Right lobe of liver (tissue), 6 donors: ENCODE data around the gene TMEM72. TPM values are rescaled to one million over a fixed set of nuclear protein-coding genes. Genes with fewer than 3 reads are reported as not detected.

ENCODE experiments used
- ATAC-seq, 4 donors: fragments of 200-7000 bp; cut with Tn5 transposase; one replicate each; pipeline ENCODE4 v1.9.1; 2020; ENCODE audit warnings: mild to moderate bottlenecking in 4 of 4, moderate library complexity in 4 of 4
- DNase-seq, 3 donors: peaks; one replicate each; pipeline ENCODE4 v3.0.0-alpha.2; 2020
- H3K27ac ChIP-seq, 3 donors: fragments of 200-600 bp; one replicate each; pipeline ENCODE4 v1.8.0; 2022
- H3K27me3 ChIP-seq, 2 donors: fragments of 200-600 bp; one replicate each; pipeline ENCODE4 v1.8.0; 2022
- H3K36me3 ChIP-seq, 4 donors: fragments of 200-600 bp; sonication (generic) in 1 of 4; one replicate each; pipeline versions ENCODE4 v1.5.1 to v1.8.0; 2017 to 2022; ENCODE audit warnings: control low read depth in 1 of 4
- H3K4me1 ChIP-seq, 4 donors: fragments of 200-600 bp; sonication (generic) in 1 of 4; one replicate each; pipeline versions ENCODE4 v1.5.1 to v1.8.0; 2017 to 2022; ENCODE audit warnings: control low read depth in 1 of 4
- H3K4me3 ChIP-seq, 3 donors: fragments of 200-600 bp; one replicate each; pipeline ENCODE4 v1.8.0; 2022
- H3K9me3 ChIP-seq, 4 donors: fragments of 200-600 bp; sonication (generic) in 1 of 4; one replicate each; pipeline versions ENCODE4 v1.5.1 to v1.8.0; 2017 to 2022; ENCODE audit warnings: control low read depth in 1 of 4
- POLR2A ChIP-seq: fragments of 450-650 bp; IDR thresholded peaks from one replicate; pipeline ENCODE4 v1.6.1; 2017; ENCODE audit warnings: antibody characterized with exemption, mild to moderate bottlenecking
- WGBS: methylation state at CpG from one replicate; pipeline ENCODE4 v1.1.6; 2018; ENCODE audit warnings: low coverage, low lambda C conversion rate; ENCODE audit not compliant: insufficient coverage; ENCODE audit errors: missing lambda C conversion rate; 5-methylcytosine and 5-hydroxymethylcytosine counted together
- intact Hi-C, 2 donors: fragments of 100-400 bp; cut with DNase I; formaldehyde crosslinking; loops; one replicate each; pipeline versions ENCODE4 v1.11.2 to v1.14.1; 2022
- total RNA-seq, 6 experiments: library from RNA; depleted of rRNA in 2 of 6; stranded (reverse); fragments of >200 nt in 2 of 6; fragmentation: NEBNext Ultra II Directional in 3 of 6; extraction: Animal tissue kit (Norgen Biotek cat#: 25700) in 3 of 6; gene quantifications; one replicate each; pipeline versions ENCODE4 v1.1.0 to v1.2.4, GENCODE V29; 2016 to 2023
- TF ChIP-seq, protein P1 (sequence below), 4 donors: fragments of 200-600 bp in 3 of 4; fragments of 450-650 bp in 1 of 4; IDR thresholded peaks; one replicate each; pipeline versions ENCODE4 v1.5.1 to v1.8.0; 2016 to 2022; ENCODE audit warnings: antibody characterized with exemption in 4 of 4, mild to moderate bottlenecking in 2 of 4
- donor health status: DM: no; HTN: yes; CAD: no.
- donor health status: DM: no; HTN: no; CAD: no.
- donor health status: DM: no; HTN: no; CAD: no.
- donor health status: DM: no; HTN: yes; CAD: no.
- donor health status: DM: no; HTN: yes; CAD: no.

TMEM72 gene
- total RNA-seq, 6 experiments from 2014 or later, result not detected

- intact Hi-C loops, result no loop called here
- Histone ChIP-seq H3K4me3 (no peak overlapping the region), H3K9me3 (no peaks in the 10 kb centered on the region), H3K27ac (no peak overlapping the region), H3K27me3 (no peaks in the 10 kb centered on the region), H3K36me3 (no peaks in the 10 kb centered on the region), H3K4me1 (peaks cover 0 to 14% (median 0%) of the 10 kb centered on the region in 4 donors)
- TF ChIP-seq POLR2A, result no peak
- TF ChIP-seq, protein P1, sequence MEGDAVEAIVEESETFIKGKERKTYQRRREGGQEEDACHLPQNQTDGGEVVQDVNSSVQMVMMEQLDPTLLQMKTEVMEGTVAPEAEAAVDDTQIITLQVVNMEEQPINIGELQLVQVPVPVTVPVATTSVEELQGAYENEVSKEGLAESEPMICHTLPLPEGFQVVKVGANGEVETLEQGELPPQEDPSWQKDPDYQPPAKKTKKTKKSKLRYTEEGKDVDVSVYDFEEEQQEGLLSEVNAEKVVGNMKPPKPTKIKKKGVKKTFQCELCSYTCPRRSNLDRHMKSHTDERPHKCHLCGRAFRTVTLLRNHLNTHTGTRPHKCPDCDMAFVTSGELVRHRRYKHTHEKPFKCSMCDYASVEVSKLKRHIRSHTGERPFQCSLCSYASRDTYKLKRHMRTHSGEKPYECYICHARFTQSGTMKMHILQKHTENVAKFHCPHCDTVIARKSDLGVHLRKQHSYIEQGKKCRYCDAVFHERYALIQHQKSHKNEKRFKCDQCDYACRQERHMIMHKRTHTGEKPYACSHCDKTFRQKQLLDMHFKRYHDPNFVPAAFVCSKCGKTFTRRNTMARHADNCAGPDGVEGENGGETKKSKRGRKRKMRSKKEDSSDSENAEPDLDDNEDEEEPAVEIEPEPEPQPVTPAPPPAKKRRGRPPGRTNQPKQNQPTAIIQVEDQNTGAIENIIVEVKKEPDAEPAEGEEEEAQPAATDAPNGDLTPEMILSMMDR (IDR thresholded peaks at IDR 0.05), result no peak
- DNase-seq (no peak), ATAC-seq (no peak)
- 61% methylated on average over 11 of the region's 12 CpGs for WGBS
These were observed 2.4 kb downstream of the TMEM72 start for GRCh38 chr10:44913350-44914081.

GRCh38 chr10:44914891-44915290 is 3.8 kb downstream of the TMEM72 start:
- H3K4me3 ChIP-seq, result no peak overlapping the region

DNA sequence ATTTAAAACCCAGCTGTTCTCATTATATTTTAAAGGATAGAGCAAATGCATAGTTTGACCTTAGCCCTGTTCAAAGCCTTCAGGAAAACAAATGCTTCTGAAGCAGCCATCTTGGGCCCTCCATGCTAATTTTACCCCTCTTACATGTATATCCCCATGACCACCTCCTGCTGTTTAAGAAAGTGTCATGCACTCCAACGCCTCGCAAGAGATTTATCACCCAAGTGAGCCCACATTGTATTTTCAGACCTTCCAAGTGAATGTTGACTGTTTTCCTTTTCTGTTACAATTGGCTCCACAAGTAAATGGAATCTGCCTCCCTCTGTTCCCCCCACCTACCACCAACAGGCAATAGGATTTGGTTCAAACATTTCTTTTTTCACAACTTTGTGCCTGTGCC is 5.3 kb downstream of the TMEM72 start:
- Histone ChIP-seq H3K27me3 (no peaks in the 10 kb centered on the region), H3K9me3 (no peaks in the 10 kb centered on the region), H3K27ac (no peak overlapping the region), H3K4me3 (no peak overlapping the region), H3K4me1 (peaks cover 0 to 1% (median 0%) of the 10 kb centered on the region in 4 donors), H3K36me3 (no peaks in the 10 kb centered on the region)
- DNase-seq, result no peak
- 93% methylated on average over 2 of the region's 2 CpGs for WGBS
- TF ChIP-seq, protein P1 (IDR thresholded peaks at IDR 0.05), result no peak
- no peak for TF ChIP-seq POLR2A
- intact Hi-C loops, result no loop called here
- no peak for ATAC-seq

More at GRCh38 chr10:44914891-44915290, 3.8 kb downstream of the TMEM72 start:
- no peaks in the 10 kb centered on the region for H3K36me3 ChIP-seq
- intact Hi-C loops, result no loop called here
- 63% methylated on average over 2 of the region's 2 CpGs for WGBS
- DNase-seq (no peak), ATAC-seq (no peak)
- no peaks in the 10 kb centered on the region for H3K9me3 ChIP-seq
- peaks cover 0 to 14% (median 0%) of the 10 kb centered on the region in 4 donors for H3K4me1 ChIP-seq
- H3K27me3 ChIP-seq, result no peaks in the 10 kb centered on the region
- no peak overlapping the region for H3K27ac ChIP-seq
- TF ChIP-seq, protein P1 (IDR thresholded peaks at IDR 0.05), result no peak
- TF ChIP-seq POLR2A, result no peak

GRCh38 chr10:44917848-44918247 is 6.7 kb downstream of the TMEM72 start:
- WGBS, result 71% methylated on average over 3 of the region's 3 CpGs

More at GRCh38 chr10:44917848-44918247, 6.7 kb downstream of the TMEM72 start:
- no peak for ATAC-seq
- Histone ChIP-seq H3K4me1 (no peaks in the 10 kb centered on the region), H3K9me3 (no peaks in the 10 kb centered on the region), H3K27me3 (no peaks in the 10 kb centered on the region), H3K27ac (no peak overlapping the region), H3K36me3 (no peaks in the 10 kb centered on the region), H3K4me3 (no peak overlapping the region)
- intact Hi-C loops, result no loop called here
- TF ChIP-seq, protein P1 (IDR thresholded peaks at IDR 0.05), result no peak
- TF ChIP-seq POLR2A, result no peak
- no peak for DNase-seq
